Uterus (tissue), 2 donors: ENCODE data around the gene APOM.

Source experiments
- POLR2A ChIP-seq, 2 donors: fragments of 450-650 bp; IDR thresholded peaks; one replicate each; pipeline ENCODE4 v1.6.1; 2016; ENCODE audit warnings: antibody characterized with exemption in 2 of 2, mild to moderate bottlenecking in 1 of 2, moderate library complexity in 1 of 2
- TF ChIP-seq, protein P1 (sequence below), 4 experiments: fragments of 200-600 bp in 2 of 4; fragments of 450-650 bp in 2 of 4; sonication (generic) in 2 of 4; IDR thresholded peaks; one replicate each; pipeline ENCODE4 v1.5.1; 2016 to 2019; ENCODE audit warnings: antibody characterized with exemption in 4 of 4, mild to moderate bottlenecking in 2 of 4, moderate library complexity in 1 of 4

DNA sequence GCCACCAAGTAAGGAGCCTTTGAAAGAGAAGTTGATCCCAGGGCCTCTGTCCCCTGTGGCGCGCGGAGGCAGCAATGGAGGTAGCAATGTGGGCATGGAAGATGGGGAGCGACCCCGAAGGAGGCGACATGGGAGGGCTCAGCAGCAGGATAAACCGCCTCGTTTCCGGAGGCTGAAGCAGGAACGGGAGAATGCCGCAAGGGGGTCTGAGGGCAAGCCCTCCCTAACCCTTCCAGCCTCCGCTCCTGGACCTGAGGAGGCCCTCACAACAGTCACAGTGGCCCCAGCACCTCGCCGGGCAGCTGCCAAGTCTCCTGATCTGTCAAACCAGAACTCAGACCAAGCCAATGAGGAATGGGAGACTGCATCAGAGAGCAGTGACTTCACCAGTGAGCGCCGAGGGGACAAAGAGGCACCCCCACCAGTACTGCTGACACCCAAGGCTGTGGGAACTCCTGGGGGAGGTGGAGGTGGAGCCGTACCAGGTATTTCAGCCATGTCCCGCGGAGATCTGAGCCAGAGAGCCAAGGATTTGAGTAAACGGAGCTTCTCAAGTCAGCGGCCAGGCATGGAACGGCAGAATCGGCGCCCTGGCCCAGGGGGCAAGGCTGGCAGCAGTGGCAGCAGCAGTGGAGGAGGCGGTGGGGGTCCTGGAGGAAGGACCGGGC is 23.3 kb upstream of the APOM start:
- TF ChIP-seq, protein P1, sequence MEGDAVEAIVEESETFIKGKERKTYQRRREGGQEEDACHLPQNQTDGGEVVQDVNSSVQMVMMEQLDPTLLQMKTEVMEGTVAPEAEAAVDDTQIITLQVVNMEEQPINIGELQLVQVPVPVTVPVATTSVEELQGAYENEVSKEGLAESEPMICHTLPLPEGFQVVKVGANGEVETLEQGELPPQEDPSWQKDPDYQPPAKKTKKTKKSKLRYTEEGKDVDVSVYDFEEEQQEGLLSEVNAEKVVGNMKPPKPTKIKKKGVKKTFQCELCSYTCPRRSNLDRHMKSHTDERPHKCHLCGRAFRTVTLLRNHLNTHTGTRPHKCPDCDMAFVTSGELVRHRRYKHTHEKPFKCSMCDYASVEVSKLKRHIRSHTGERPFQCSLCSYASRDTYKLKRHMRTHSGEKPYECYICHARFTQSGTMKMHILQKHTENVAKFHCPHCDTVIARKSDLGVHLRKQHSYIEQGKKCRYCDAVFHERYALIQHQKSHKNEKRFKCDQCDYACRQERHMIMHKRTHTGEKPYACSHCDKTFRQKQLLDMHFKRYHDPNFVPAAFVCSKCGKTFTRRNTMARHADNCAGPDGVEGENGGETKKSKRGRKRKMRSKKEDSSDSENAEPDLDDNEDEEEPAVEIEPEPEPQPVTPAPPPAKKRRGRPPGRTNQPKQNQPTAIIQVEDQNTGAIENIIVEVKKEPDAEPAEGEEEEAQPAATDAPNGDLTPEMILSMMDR (IDR thresholded peaks at IDR 0.05): no peak
- no peak for TF ChIP-seq POLR2A (IDR thresholded peaks at IDR 0.05)
